Esophagus muscularis mucosa (tissue), 2 donors: Measurements from ENCODE around the gene BRD7.

ENCODE experiments used
- EP300 ChIP-seq: sonication (generic); formaldehyde crosslinking; IDR thresholded peaks from one replicate; pipeline ENCODE4 v1.6.1; 2017; ENCODE audit warnings: antibody characterized with exemption
- POLR2A ChIP-seq: fragments of 450-650 bp; IDR thresholded peaks from one replicate; pipeline ENCODE4 v1.6.1; 2017; ENCODE audit warnings: antibody characterized with exemption, moderate library complexity, mild to moderate bottlenecking, low read depth

DNA sequence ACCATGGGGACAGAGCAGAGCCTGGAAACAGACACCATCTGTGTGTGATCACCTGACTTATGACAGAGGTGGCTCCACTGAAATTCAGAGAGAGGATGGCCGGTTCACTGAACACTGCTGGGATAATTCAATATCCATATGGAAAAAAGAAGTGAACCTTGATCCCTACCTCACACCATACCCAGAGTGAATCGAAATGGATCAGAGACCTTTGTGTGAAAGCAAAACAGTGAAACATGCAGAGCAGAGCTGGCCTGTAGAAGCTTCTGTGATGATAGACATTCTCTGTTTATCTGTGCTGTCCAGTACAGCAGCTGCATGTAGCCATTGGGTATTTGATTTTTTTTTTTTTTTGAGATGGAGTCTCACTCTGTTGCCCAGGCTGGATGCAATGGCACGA lies 82.1 kb downstream of the BRD7 start:
- no peak for TF ChIP-seq POLR2A
- TF ChIP-seq EP300, result no peak
